HS-5 (cell line): ENCODE results near the gene DBNL.

Source experiments
- DNase-seq: peaks from one replicate; pipeline ENCODE4 v3.0.0-alpha.2; 2012; ENCODE audit warnings: low read depth

DBNL gene

GRCh38 chr7:44100458-44101302, 56.2 kb downstream of the DBNL start:
- DNase-seq: no peak

- DNase-seq: no peak
Observed at GRCh38 chr7:44101303-44101965, 56.9 kb downstream of the DBNL start.

DNA sequence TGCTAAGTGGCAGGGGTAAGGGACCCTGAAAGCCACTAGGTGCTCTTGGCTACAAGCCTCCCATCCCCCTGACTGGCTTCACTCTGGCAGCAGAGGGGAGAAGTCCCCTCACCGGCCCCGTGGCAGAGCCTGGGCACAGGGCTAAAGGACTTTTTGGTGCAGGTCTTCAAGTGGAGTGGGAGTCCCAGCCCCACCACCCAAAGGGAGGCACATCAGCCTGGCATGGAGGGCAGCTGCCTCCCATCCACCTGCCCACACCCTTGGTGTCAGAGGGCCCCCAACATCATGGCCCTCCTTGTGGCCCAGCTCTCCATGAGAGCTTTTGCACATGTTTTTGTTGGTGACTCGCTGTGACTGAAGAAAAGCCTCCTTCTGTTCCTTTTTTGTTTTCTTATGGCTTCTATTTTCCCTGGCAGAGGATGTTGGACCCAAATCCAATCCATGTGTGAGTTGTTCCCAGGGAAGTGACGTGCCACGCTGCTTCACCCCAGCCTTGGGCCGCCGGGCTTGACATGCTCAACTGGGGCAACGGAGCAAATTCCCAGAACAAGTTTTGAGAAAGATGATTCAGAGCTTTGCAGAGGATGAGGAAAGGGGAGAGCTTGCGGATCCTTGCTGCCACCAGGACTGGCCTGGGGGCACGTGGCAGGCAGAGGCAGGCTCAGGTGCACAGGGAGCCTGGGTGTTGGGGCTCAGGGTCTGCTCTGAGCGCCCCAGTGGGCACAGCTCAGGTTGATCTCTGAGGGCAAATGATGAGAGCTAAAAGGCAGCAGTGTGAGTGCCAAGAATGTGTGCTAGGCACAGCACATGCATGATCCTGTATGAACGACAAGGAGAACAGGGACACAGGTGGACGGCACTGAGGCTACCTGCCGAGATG, 57.7 kb downstream of the DBNL start:
- peak; percentile 62 for DNase-seq

DNA sequence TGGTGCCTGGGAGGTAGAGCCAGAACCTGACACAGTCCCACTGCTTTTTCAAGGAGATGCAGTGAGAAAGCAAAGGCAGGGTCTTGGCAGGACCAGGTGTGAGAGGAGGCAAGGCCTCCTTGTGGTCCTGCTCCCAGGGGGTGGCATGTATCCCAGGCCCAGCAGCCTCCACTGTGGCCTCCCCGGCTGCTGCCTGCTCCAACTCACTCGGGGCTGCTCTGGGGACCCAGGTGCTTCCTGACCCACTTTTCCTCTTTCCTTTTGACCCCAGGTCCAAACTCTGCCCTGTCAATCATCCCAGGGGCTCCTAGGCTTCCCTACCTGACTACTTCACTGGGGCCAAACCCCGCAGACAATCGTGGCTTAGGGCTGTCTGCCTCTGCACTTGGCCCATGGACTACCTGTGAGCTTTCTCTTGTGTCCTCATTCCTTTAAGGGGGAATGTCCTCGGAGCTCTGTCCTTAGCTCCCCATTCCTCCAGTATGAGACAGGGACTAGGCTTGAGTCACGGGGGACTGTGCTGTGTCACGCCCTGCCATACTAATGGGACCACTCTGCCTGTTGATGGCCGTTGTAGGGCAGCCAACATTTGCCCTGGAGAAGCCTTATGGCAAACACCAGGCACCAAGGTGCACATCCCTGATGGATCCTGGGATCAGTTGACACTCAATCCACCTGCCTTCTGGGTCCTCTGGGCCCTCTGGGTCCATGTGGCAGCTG, 58.5 kb downstream of the DBNL start:
- DNase-seq: no peak

GRCh38 chr7:44103566-44103922, 59.0 kb downstream of the DBNL start:
- no peak for DNase-seq

GRCh38 chr7:44103923-44104859, 59.7 kb downstream of the DBNL start, which contains the start of gene AEBP1:
Gene AEBP1, plus strand, starts transcription at chr7:44104345. Its CDS starts 321 bp downstream, at chr7:44104666.
- DNase-seq: no peak

DNA sequence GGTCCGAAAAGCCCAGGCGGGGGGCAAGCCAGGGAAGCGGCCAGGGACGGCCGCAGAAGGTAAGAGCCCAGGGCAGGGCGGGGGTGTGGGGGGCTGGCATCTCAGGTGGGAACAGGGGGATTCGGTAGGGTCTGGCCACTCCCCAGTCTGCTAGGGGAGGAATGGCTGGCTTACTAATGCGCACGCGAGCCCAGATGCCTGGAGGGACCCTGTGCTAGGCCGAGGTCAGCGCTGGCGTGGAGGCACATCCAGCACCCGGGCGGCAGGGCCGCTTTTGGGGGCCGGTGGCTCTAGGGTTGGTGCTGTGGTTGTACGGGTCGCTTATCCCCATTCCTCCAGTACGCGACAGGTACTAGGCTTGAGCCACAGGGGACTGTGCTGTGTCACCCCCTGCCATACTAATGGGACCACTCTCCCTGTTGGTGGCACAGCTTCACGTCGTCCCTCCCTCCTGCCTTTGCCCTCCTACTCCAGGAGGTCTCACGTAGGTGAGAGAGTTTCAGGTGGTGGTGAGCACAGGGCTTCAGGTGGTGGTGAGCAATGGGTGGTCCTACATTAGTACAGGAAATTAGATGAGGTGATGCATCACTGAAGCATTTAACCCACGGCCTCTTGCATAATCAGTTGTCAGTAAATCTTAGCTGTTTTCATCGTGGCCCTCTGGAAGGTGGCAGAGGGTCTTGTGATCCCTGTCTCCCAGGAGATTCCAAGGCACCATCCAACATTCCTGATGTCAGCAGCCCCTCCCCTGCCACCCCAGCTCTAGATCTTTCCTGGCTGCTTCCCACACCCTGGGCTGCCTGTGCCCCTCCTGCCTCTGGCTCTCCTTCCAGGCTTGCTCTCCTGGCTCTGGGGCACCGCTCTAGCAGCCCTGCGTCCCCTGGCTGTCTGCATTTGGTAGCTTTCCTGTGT, 60.6 kb downstream of the DBNL start:
- peak; percentile 71 for DNase-seq

GRCh38 chr7:44105832-44106231, 61.3 kb downstream of the DBNL start:
- DNase-seq: no peak

GRCh38 chr7:44106311-44107065, 62.0 kb downstream of the DBNL start:
- no peak for DNase-seq

- DNase-seq: no peak
Observed at GRCh38 chr7:44107116-44107960, 62.8 kb downstream of the DBNL start.

GRCh38 chr7:44107961-44108767, 63.7 kb downstream of the DBNL start:
- DNase-seq: no peak

DNA sequence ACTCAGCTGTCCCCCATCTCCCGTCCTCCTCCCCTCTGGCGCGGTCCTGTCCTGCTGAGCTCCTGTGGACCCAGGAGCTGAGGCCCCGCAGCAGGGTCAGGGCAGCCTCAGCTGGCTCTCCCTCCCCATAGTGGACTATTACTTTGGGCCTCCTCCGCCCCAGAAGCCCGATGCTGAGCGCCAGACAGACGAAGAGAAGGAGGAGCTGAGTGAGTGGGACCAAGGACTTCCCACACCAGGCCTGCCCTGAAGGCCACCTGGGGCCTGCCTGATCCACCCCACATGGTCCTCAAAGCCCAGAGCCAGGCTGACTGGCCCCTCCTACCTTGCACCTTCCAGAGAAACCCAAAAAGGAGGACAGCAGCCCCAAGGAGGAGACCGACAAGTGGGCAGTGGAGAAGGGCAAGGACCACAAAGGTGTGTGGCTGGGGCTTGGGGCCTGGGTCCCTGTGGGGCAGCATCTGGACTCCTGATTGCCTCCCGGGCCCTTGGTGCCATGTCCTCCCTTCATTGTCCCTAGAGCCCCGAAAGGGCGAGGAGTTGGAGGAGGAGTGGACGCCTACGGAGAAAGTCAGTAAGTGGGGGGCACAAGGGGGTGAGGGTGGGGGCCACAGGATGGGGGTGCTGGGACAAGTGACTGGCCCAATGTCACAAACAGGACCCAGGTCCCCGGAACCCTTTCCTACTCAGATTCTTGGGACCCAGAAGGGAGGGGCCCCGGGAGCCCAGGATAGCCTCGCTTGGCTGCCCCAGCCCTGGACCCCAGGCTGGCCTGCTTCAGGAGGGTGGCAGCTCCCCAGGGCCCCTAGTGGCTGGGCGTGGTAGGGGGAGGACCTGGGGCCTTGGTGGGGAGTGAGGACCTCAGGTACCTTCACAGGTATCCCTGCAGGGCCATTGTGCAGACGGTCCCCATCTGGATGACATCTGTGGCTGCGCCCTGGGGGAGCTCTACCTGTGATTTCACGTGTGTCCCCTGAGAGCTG, 64.6 kb downstream of the DBNL start:
- DNase-seq: no peak

DNA sequence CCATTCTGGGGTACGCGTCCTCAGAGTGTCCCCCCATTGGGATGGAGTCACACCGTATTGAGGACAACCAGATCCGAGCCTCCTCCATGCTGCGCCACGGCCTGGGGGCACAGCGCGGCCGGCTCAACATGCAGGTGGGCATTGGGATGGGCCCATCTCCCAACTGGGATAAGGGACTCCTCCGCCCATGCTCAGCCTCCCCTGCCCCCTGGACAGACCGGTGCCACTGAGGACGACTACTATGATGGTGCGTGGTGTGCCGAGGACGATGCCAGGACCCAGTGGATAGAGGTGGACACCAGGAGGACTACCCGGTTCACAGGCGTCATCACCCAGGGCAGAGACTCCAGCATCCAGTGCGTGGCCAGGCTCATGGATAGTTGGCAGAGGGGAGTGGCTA, 65.5 kb downstream of the DBNL start:
- DNase-seq: no peak

- DNase-seq: no peak
Observed at GRCh38 chr7:44110719-44111635, 66.5 kb downstream of the DBNL start.
